GM21515 (cell line): ENCODE measurements around the gene NAGLU.

Experiments used
- ATAC-seq: cut with Tn5 transposase; IDR thresholded peaks from one replicate; pipeline ENCODE4 v1.9.1; 2021; ENCODE audit not compliant: unreplicated experiment

The NAGLU gene

DNA sequence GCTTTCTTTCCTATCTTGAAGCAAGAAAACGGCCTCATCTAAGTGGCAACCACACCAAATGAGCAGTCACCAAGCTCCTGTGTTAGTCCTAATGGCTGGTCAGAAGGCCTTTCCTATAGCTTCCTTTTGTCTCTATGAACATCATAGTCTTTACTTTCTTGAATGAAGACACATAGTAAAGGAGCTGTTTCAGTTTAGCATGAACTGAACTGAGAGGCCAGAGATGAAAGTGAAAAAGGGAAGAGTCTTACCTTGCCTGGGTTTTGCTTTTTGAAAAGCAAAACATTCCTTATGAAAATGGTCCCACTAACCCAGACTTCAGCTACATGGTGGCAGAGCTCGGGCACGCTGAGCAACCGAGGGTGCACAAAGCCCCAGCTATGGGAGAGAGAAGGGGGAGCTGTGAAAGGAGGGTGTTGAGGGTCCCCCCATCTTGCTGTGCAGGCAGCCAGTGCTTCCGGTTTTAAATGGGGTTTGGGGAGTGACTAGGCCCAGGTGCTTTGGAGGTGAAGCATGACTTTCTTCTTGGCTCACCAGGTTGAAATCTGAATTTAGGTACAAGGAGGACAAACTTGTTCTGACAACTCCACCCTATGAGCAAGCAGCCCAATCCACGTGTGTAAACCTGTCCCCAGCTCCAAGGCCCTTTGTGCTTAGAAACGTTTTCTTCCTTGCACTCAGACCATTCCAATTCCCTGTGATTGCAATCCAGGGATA, 50.6 kb downstream of the NAGLU start:
- ATAC-seq, result no peak

DNA sequence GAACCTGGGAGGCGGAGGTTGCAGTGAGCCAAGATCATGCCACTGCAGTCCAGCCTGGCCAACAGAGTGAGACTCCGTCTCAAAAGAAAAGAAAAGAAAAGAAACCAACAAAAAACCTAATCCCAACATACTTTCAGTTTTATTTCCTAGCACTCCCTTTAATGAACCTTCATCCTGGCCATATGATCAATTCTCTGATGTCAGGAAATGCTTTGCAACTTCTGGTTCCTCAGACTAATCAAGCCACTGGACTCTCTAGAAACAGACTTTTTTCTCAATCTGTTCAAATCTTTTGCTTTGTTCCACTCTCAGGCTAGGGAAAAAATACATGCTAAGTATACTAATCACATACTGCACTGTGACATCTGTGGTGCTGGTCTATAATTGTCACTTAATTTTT, 54.8 kb downstream of the NAGLU start:
- no peak for ATAC-seq

DNA sequence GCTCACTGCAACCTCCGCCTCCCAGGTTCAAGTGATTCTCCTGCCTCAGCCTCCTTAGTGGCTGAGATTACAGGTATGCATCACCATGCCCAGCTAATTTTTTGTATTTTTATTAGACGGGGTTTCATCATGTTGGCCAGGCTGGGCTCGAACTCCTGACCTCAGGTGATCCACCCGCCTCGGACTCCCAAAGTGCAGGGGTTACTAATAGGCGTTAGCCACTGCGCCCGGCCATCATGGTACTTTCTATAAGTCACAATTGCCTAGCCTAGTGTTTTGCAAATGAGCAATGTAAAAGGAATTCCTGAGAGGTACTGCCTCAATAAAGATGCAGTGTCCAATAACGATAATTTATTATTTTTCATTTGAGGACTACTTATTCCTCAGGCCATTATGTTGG, 55.4 kb downstream of the NAGLU start:
- ATAC-seq, result no peak
